VCaP (cell line): ENCODE results near the gene ZFAND3.

Experiments used
- H3K27ac ChIP-seq: fragments of 450-650 bp; 2 replicates; pipeline ENCODE4 v1.5.1; 2017
- CTCF ChIP-seq: fragments of 450-650 bp; conservative IDR thresholded peaks from 2 replicates; pipeline ENCODE4 v1.5.1; 2017; ENCODE audit warnings: mild to moderate bottlenecking, moderate library complexity

ZFAND3 gene

GRCh38 chr6:37931066-37931465, 111.5 kb downstream of the ZFAND3 start:
- no peak overlapping the region for H3K27ac ChIP-seq
- TF ChIP-seq CTCF: no peak

GRCh38 chr6:37934276-37934675, 114.7 kb downstream of the ZFAND3 start:
- no peak for TF ChIP-seq CTCF

GRCh38 chr6:37936150-37936549, 116.6 kb downstream of the ZFAND3 start:
- no peak for TF ChIP-seq CTCF
- no peak overlapping the region for H3K27ac ChIP-seq

More at GRCh38 chr6:37934276-37934675, 114.7 kb downstream of the ZFAND3 start:
- H3K27ac ChIP-seq: no peak overlapping the region

GRCh38 chr6:37936906-37937305, 117.4 kb downstream of the ZFAND3 start:
- H3K27ac ChIP-seq: no peak overlapping the region
- no peak for TF ChIP-seq CTCF

- no peak overlapping the region for H3K27ac ChIP-seq
- no peak for TF ChIP-seq CTCF
Measured at GRCh38 chr6:37938909-37939308, 119.4 kb downstream of the ZFAND3 start.

- no peak overlapping the region for H3K27ac ChIP-seq
- no peak for TF ChIP-seq CTCF
Measured at GRCh38 chr6:37940074-37940847, 120.7 kb downstream of the ZFAND3 start.

- TF ChIP-seq CTCF: no peak
- no peak overlapping the region for H3K27ac ChIP-seq
Measured at GRCh38 chr6:37941871-37942270, 122.3 kb downstream of the ZFAND3 start.
